HepG2 (cell line): ENCODE measurements around the gene SPRED2. TPM values are rescaled to one million over a fixed set of nuclear protein-coding genes. Genes with fewer than 3 reads are reported as not detected.

Source experiments
- CCDC6 ChIP-seq: sonication (generic); formaldehyde crosslinking; IDR thresholded peaks from 2 replicates; pipeline ENCODE4 v1.8.1; 2022; ENCODE audit warnings: mild to moderate bottlenecking, missing genetic modification reagents, moderate library complexity
- CEBPB ChIP-seq: IDR thresholded peaks from 2 replicates; pipeline ENCODE4 v1.6.1; 2011; ENCODE audit warnings: low read depth, low read length, improper control_type of control experiment, borderline replicate concordance
- CREBL2 ChIP-seq: sonication (generic); formaldehyde crosslinking; IDR thresholded peaks from 2 replicates; pipeline ENCODE4 v1.8.1; 2023; ENCODE audit warnings: missing genetic modification reagents, mild to moderate bottlenecking, borderline replicate concordance
- MATR3 ChIP-seq: sonication (generic); formaldehyde crosslinking; IDR thresholded peaks from 2 replicates; pipeline ENCODE4 v1.4.0; 2020; ENCODE audit warnings: missing genetic modification reagents
- MAZ ChIP-seq, 2 experiments: sonication (generic) in 1 of 2; formaldehyde crosslinking in 1 of 2; IDR thresholded peaks; 2 replicates each; pipeline versions ENCODE4 v1.5.0 to v1.6.1; 2012 to 2020; ENCODE audit warnings: low read depth in 2 of 2, mild to moderate bottlenecking in 2 of 2, borderline replicate concordance in 1 of 2, improper control_type of control experiment in 1 of 2, low read length in 1 of 2, missing genetic modification reagents in 1 of 2, moderate library complexity in 1 of 2
- MTF1 ChIP-seq: sonication (generic); formaldehyde crosslinking; IDR thresholded peaks from 2 replicates; pipeline ENCODE4 v1.5.0; 2020; ENCODE audit warnings: missing genetic modification reagents
- NFIC ChIP-seq: IDR thresholded peaks from 2 replicates; pipeline ENCODE4 v1.6.1; 2012; ENCODE audit warnings: mild to moderate bottlenecking, low read length, inconsistent platforms
- NR2F1 ChIP-seq, 2 experiments: fragments of 450-650 bp in 1 of 2; formaldehyde crosslinking in 1 of 2; IDR thresholded peaks; 2 replicates each; pipeline versions ENCODE4 v1.5.0 to v1.6.1; 2016 to 2020; ENCODE audit warnings: mild to moderate bottlenecking in 1 of 2, missing compliant biosample characterization in 1 of 2, missing genetic modification reagents in 1 of 2, moderate library complexity in 1 of 2
- NR2F6 ChIP-seq, 2 experiments: IDR thresholded peaks; 2 replicates each; pipeline ENCODE4 v1.6.1; 2016; ENCODE audit warnings: antibody characterized with exemption in 1 of 2, mild to moderate bottlenecking in 1 of 2
- RBM39 ChIP-seq: fragments of 200-400 bp; formaldehyde crosslinking; IDR thresholded peaks from one replicate; pipeline ENCODE4 v1.6.1; 2018; ENCODE audit warnings: antibody characterized with exemption, mild to moderate bottlenecking, low read depth, low read length; ENCODE audit not compliant: poor library complexity, severe bottlenecking
- SP4 ChIP-seq: sonication (generic); formaldehyde crosslinking; IDR thresholded peaks from 2 replicates; pipeline ENCODE4 v1.8.1; 2023; ENCODE audit warnings: mild to moderate bottlenecking, missing genetic modification reagents
- TAF1 ChIP-seq: sonication (generic); formaldehyde crosslinking; IDR thresholded peaks from 2 replicates; pipeline ENCODE4 v1.4.0; 2020; ENCODE audit warnings: missing genetic modification reagents
- TCF7 ChIP-seq: sonication (generic); IDR thresholded peaks from 2 replicates; pipeline ENCODE4 v1.6.1; 2016; ENCODE audit warnings: antibody characterized with exemption, low read depth
- ZBTB38 ChIP-seq: sonication (generic); formaldehyde crosslinking; IDR thresholded peaks from 2 replicates; pipeline ENCODE4 v1.5.1; 2020; ENCODE audit warnings: mild to moderate bottlenecking, missing genetic modification reagents
- ZFX ChIP-seq: sonication (generic); formaldehyde crosslinking; IDR thresholded peaks from 2 replicates; pipeline ENCODE4 v1.4.0; 2020; ENCODE audit warnings: mild to moderate bottlenecking, low read depth, missing genetic modification reagents, moderate library complexity
- ZNF18 ChIP-seq: sonication (generic); formaldehyde crosslinking; IDR thresholded peaks from 2 replicates; pipeline ENCODE4 v1.8.0; 2022; ENCODE audit warnings: mild to moderate bottlenecking, missing genetic modification reagents; ENCODE audit not compliant: insufficient replicate concordance
- ZNF343 ChIP-seq: sonication (generic); formaldehyde crosslinking; IDR thresholded peaks from 2 replicates; pipeline ENCODE4 v1.4.0; 2020; ENCODE audit warnings: mild to moderate bottlenecking, missing genetic modification reagents
- ZNF570 ChIP-seq: sonication (generic); formaldehyde crosslinking; IDR thresholded peaks from 2 replicates; pipeline ENCODE4 v1.4.0; 2020; ENCODE audit warnings: mild to moderate bottlenecking, missing genetic modification reagents, borderline replicate concordance
- ZNF616 ChIP-seq: sonication (generic); formaldehyde crosslinking; IDR thresholded peaks from 2 replicates; pipeline ENCODE4 v1.5.0; 2020; ENCODE audit warnings: low read depth, mild to moderate bottlenecking, missing genetic modification reagents
- ZNF772 ChIP-seq: sonication (generic); formaldehyde crosslinking; IDR thresholded peaks from 2 replicates; pipeline ENCODE4 v1.5.0; 2020; ENCODE audit warnings: mild to moderate bottlenecking, missing genetic modification reagents
- ZNF800 ChIP-seq: sonication (generic); formaldehyde crosslinking; IDR thresholded peaks from 2 replicates; pipeline ENCODE4 v1.4.0; 2020; ENCODE audit warnings: missing genetic modification reagents
- ZSCAN5A ChIP-seq: sonication (generic); formaldehyde crosslinking; IDR thresholded peaks from 2 replicates; pipeline ENCODE4 v1.8.0; 2022; ENCODE audit warnings: mild to moderate bottlenecking, missing genetic modification reagents, borderline replicate concordance
- polyA plus RNA-seq, 8 experiments: library from polyadenylated mRNA; depleted of rRNA in 3 of 8; stranded (reverse) in 7 of 8; unstranded in 1 of 8; fragments of >200 nt; fragmentation: Illumina TruSeq in 4 of 8; extraction: Trizol in 4 of 8; gene quantifications; 2 replicates each; pipeline versions ENCODE4 v1.2.1 to v1.2.3, GENCODE V29; 2011 to 2016; ENCODE audit warnings: low read depth in 4 of 8, missing spikeins in 1 of 8, mixed read lengths in 1 of 8; ENCODE audit not compliant: insufficient read depth in 1 of 8
- total RNA-seq, 5 experiments: library from RNA; depleted of rRNA; stranded (reverse); fragments of >200 nt; fragmentation: Illumina TruSeq; extraction: Trizol; gene quantifications; 2 replicates each; pipeline ENCODE4 v1.2.3, GENCODE V29; 2016; ENCODE audit warnings: low read depth in 1 of 5

SPRED2 gene
- total and polyA plus RNA-seq, 2 of the 13 experiments (the other 11 are each of a cell fraction or from before 2014, with no cell fraction given) = 13.0 to 37.0 TPM

GRCh38 chr2:65432227-65433190, at the start of gene SPRED2 (continued):
- TF ChIP-seq NR2F1 (CRISPR knock-in tag; IDR thresholded peaks at IDR 0.05) (0 out of 4 replicates have a peak, but pooled peaks of 1 of the 2 experiments have one; percentile 40), NR2F6 (IDR thresholded peaks at IDR 0.05) (peak; percentile 55), NR2F6 (CRISPR knock-in tag; IDR thresholded peaks at IDR 0.05) (peak; percentile 73; the same call in 1 of the 2 replicates), RBM39 (peak; percentile 72), ZSCAN5A (CRISPR knock-in tag) (peak; percentile 62; the same call in 1 of the 2 replicates), MTF1 (peak; percentile 97), TAF1 (CRISPR knock-in tag) (peak; percentile 80; the same call in 1 of the 2 replicates), MATR3 (CRISPR knock-in tag) (no peak), SP4 (CRISPR knock-in tag) (peak; percentile 78; the same call in 1 of the 2 replicates), CREBL2 (no peak; the same call in 1 of the 2 replicates), NFIC (peak; percentile 79), MAZ (IDR thresholded peaks at IDR 0.05; ENCODE audit: borderline replicate concordance, low read depth, low read length) (peak; percentile 100), MAZ (CRISPR knock-in tag; IDR thresholded peaks at IDR 0.05; ENCODE audit: low read depth) (peak; percentile 99), ZNF800 (CRISPR knock-in tag) (peak; percentile 45), ZNF570 (CRISPR knock-in tag) (0 out of 2 replicates have a peak, but pooled peaks have one; percentile 81), TCF7 (0 out of 2 replicates have a peak, but pooled peaks have one; percentile 26), ZNF18 (peak; percentile 67), ZBTB38 (CRISPR knock-in tag) (peak; percentile 44; the same call in 1 of the 2 replicates), CEBPB (no peak), ZNF616 (CRISPR knock-in tag) (no peak; the same call in 1 of the 2 replicates), ZNF772 (CRISPR knock-in tag) (no peak), CCDC6 (CRISPR knock-in tag) (no peak), ZNF343 (no peak; the same call in 1 of the 2 replicates), ZFX (peak; percentile 76)
